EH (cell line): Measurements from ENCODE around the gene DPY19L3.
"Not testable (repeated sequence)": the region's sequence is repeated elsewhere in the genome, so short reads cannot be mapped to it uniquely, and the experiment has no call there.

Experiments used
- DNase-seq: peaks from one replicate; pipeline ENCODE4 v3.0.0-alpha.2; 2015; ENCODE audit warnings: low read depth

DPY19L3 gene, protein sequence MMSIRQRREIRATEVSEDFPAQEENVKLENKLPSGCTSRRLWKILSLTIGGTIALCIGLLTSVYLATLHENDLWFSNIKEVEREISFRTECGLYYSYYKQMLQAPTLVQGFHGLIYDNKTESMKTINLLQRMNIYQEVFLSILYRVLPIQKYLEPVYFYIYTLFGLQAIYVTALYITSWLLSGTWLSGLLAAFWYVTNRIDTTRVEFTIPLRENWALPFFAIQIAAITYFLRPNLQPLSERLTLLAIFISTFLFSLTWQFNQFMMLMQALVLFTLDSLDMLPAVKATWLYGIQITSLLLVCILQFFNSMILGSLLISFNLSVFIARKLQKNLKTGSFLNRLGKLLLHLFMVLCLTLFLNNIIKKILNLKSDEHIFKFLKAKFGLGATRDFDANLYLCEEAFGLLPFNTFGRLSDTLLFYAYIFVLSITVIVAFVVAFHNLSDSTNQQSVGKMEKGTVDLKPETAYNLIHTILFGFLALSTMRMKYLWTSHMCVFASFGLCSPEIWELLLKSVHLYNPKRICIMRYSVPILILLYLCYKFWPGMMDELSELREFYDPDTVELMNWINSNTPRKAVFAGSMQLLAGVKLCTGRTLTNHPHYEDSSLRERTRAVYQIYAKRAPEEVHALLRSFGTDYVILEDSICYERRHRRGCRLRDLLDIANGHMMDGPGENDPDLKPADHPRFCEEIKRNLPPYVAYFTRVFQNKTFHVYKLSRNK

DNA sequence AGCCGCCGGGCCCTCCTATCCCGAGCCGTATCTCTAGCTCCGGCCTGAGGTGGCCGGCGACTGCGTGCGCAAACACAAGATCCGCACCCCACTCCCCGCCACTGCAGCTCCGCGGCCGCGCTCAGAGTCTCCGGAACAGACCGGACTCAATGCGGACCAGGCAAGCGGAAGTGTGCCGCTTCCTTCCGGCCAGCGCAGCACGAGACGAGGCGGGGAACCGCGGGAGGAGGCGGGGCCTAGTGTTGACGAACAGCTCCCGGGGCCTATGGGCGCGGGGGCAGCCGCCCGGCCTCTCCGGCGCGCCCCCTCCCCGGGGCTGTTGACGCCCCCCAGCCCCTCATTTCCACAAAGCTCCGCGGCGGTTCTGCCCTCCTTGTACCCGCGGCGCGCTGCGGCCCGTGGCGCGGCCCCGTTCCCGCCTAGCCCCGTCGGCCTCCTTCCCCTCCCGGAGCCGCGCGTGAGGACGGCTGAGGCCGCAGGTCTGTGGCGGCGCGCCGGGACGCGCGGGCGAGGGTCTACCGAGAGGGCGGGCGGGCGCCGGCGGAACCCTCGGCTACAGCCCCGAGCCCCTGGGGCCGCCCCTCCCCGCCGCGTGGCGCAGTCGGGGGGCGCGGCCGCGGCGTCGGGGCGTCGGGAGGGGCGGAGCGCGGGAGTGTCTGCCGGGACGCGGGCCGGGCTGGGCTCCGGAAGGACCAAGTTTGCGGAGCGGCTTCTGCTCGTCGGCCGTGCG is at the start of gene DPY19L3:
DPY19L3 (plus strand) TSS at position 340 of the 730 bp plus-strand sequence. CDS start 2,484 bp downstream, outside the sequence.
- DNase-seq = peak; percentile 92

- no peak for DNase-seq
These were observed 47.9 kb upstream of the DPY19L3 start for GRCh38 chr19:32357720-32358119.

- no peak for DNase-seq
These were observed 47.2 kb upstream of the DPY19L3 start for GRCh38 chr19:32358321-32358720.

- no peak for DNase-seq
These were observed 46.0 kb upstream of the DPY19L3 start for GRCh38 chr19:32359581-32359980.

- DNase-seq = no peak
These were observed 43.8 kb upstream of the DPY19L3 start for GRCh38 chr19:32361574-32362317.

- no peak for DNase-seq
These were observed 43.3 kb upstream of the DPY19L3 start for GRCh38 chr19:32362318-32362691.

- DNase-seq = no peak
These were observed 42.4 kb upstream of the DPY19L3 start for GRCh38 chr19:32363175-32363574.

- DNase-seq = no peak
These were observed 41.9 kb upstream of the DPY19L3 start for GRCh38 chr19:32363632-32364031.

- no peak for DNase-seq
These were observed 41.5 kb upstream of the DPY19L3 start for GRCh38 chr19:32364040-32364439.

GRCh38 chr19:32367063-32367462 is 38.5 kb upstream of the DPY19L3 start:
- DNase-seq = no peak

GRCh38 chr19:32367948-32368536 is 37.5 kb upstream of the DPY19L3 start:
- no peak for DNase-seq

GRCh38 chr19:32368787-32369186 is 36.8 kb upstream of the DPY19L3 start:
- no peak for DNase-seq

- DNase-seq = no peak
These were observed 32.6 kb upstream of the DPY19L3 start for GRCh38 chr19:32372726-32373517.

DNA sequence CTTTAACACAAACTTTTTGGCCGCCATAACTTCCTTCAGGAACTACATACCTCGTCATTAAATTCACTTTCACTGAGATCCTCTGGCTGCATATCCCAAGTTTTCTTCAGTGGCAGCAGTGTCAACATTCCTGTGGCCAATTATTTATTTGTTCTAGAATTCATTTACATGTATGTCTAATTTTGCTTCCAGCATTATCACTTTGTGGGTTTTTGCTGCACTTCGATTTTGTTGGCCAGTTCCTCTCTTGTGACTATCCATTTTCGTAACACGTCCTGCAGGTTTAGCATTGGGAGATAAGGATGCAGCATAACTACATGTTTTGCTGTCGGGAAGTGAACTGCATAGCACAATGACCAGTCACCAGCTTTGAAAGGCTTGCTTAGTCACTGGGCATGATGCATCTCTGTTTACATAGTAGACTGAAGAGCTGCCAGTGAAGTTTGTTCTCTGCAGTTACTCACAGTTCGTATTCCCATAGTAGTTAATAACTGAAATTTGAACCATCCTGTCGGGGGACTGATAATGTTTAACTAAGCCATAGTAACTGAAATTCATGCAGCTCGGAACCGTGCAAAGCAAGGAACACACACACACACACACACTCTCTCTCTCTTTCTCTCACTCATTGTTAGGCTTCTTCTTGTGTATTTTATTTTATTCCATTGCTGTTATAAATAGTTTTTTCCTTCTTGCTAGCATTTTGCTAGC is 31.8 kb upstream of the DPY19L3 start:
- peak; percentile 100 for DNase-seq

DNA sequence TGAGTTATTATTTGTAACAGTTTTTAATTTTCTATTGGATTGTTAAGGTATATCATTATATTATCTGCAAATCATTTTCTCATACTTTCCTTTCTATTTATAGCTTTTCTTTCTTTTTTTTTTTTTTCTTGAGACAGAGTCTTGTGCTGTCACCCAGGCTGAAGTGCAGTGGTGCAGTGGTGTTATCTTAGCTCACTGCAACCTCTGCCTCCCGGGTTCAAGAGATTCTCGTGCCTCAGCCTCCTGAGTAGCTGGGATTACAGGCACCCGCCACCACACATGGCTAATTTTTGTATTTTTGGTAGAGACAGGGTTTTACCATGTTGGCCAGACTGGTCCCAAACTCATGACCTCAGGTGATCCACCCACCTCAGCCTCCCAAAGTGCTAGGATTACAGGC is 31.2 kb upstream of the DPY19L3 start:
- not testable (repeated sequence) for DNase-seq

GRCh38 chr19:32377088-32377487 is 28.5 kb upstream of the DPY19L3 start:
- peak; percentile 12 for DNase-seq

DNA sequence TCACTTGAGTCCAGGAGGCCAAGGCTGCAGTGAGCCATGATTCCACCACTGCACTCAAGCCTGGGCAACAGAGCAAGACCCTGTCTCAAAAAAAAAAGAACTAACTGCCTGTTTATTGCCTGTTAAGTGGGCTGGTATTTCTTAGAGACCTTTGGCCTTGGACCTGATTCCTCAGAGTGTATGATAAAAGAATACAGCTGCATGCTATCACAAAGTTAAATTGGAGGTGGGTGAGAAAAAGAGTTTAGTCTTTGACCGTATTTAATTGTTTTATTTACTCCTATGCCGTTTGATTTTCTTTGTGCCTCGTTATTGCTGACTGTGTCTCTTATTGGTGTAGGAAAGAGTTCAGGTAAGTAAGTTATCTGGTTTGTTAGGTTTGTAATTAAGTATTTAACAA is 25.3 kb upstream of the DPY19L3 start:
- no peak for DNase-seq

DNA sequence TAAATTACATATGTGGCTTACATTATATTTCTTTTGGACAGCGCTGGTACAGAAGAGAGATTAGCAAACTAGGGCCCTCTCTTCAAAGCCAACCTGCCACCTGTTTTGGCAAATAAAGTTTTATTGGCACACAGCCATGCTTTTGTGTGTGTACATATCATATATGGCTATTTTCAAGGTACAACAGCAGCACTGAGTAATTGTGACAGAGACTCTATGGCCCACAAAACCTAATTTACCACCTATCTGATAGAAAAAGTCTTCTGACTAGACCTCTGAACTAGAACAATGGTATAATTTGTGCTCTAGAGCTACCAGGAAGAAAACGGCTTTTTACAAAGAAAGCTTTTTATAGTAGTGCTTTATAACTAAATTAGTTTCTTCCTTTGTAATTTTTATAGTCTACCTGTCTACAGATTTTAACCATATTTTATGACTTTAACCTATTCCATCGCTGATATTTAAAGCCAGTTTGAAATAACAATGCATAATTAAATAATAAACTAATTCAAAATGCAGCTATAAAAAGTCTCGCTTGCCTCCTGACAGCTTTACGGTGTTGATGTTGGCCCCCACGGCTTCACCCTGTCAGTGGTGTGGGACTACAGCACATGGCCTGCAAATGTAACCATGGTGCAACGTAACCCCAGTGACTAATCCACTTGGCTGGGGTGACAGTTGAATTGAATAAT is 17.7 kb upstream of the DPY19L3 start:
- peak; percentile 60 for DNase-seq

GRCh38 chr19:32388393-32388855 is 17.1 kb upstream of the DPY19L3 start:
- no peak for DNase-seq
